ENCODE data around the gene MLF2.

The MLF2 gene

GRCh38 chr12:6766651-6767349 is 13.9 kb upstream of the MLF2 start:
- H3K9ac ChIP-seq (ENCODE audit: low read length), result peak overlapping the region; percentile 28; the same call in 1 of the 2 replicates
- TF ChIP-seq, protein P1, sequence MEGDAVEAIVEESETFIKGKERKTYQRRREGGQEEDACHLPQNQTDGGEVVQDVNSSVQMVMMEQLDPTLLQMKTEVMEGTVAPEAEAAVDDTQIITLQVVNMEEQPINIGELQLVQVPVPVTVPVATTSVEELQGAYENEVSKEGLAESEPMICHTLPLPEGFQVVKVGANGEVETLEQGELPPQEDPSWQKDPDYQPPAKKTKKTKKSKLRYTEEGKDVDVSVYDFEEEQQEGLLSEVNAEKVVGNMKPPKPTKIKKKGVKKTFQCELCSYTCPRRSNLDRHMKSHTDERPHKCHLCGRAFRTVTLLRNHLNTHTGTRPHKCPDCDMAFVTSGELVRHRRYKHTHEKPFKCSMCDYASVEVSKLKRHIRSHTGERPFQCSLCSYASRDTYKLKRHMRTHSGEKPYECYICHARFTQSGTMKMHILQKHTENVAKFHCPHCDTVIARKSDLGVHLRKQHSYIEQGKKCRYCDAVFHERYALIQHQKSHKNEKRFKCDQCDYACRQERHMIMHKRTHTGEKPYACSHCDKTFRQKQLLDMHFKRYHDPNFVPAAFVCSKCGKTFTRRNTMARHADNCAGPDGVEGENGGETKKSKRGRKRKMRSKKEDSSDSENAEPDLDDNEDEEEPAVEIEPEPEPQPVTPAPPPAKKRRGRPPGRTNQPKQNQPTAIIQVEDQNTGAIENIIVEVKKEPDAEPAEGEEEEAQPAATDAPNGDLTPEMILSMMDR (IDR thresholded peaks at IDR 0.05; ENCODE audit: low read length), result peak; percentile 58
- no peak for TF ChIP-seq EZH2 (optimal IDR thresholded peaks at IDR 0.05; ENCODE audit: low read depth, low read length)
- no peaks in the 10 kb centered on the region for H4K20me1 ChIP-seq (ENCODE audit: insufficient read depth, low read length)
- DNase-seq, result peak; percentile 69
- no peaks in the 10 kb centered on the region for H3K36me3 ChIP-seq (replicated peaks; ENCODE audit: insufficient read depth, low read length)
- H3K27ac ChIP-seq (ENCODE audit: low read length), result no peak overlapping the region
- peak overlapping the region; percentile 87 for H3K4me2 ChIP-seq (ENCODE audit: low read depth, low read length)
- no peaks in the 10 kb centered on the region for H3K79me2 ChIP-seq (ENCODE audit: low read length)
- no peaks in the 10 kb centered on the region for H3K9me3 ChIP-seq (replicated peaks; ENCODE audit: insufficient read depth, low read length)
- peaks cover 13% of the 10 kb centered on the region for H3K27me3 ChIP-seq (replicated peaks; ENCODE audit: insufficient read depth, low read length)
- H3K4me3 ChIP-seq (ENCODE audit: low read length), result peak overlapping the region; percentile 61
- H3K9me2 ChIP-seq (replicated peaks; ENCODE audit: insufficient read depth, low read length), result no peaks in the 10 kb centered on the region
- H3F3A ChIP-seq (ENCODE audit: insufficient read depth, low read length), result peaks cover 13% of the 10 kb centered on the region; the same call in 1 of the 2 replicates
- H3K4me1 ChIP-seq (ENCODE audit: low read length), result peaks cover 16% of the 10 kb centered on the region
- H2AFZ ChIP-seq (ENCODE audit: low read length), result peak overlapping the region; percentile 76

GRCh38 chr12:6765634-6766581 is 13.0 kb upstream of the MLF2 start, which contains the start of gene PTMS:
Gene PTMS, plus strand, starts transcription at chr12:6766363. Its CDS starts 343 bp downstream, at chr12:6766706.
- H3K9ac ChIP-seq (ENCODE audit: low read length), result peak within 1 kb of the TSS; percentile 28; the same call in 1 of the 2 replicates
- no peak for DNase-seq
- H3F3A ChIP-seq (ENCODE audit: insufficient read depth, low read length), result peaks cover 10% of the 10 kb centered on the region; the same call in 1 of the 2 replicates
- no peak within 1 kb of the TSS for H3K27ac ChIP-seq (ENCODE audit: low read length)
- H4K20me1 ChIP-seq (ENCODE audit: insufficient read depth, low read length), result no peaks in the 10 kb centered on the region
- H2AFZ ChIP-seq (ENCODE audit: low read length), result peak within 1 kb of the TSS; percentile 80
- H3K9me3 ChIP-seq (replicated peaks; ENCODE audit: insufficient read depth, low read length), result no peaks in the 10 kb centered on the region
- peak within 1 kb of the TSS; percentile 87 for H3K4me2 ChIP-seq (ENCODE audit: low read depth, low read length)
- H3K79me2 ChIP-seq (ENCODE audit: low read length), result no peaks in the 10 kb centered on the region
- H3K27me3 ChIP-seq (replicated peaks; ENCODE audit: insufficient read depth, low read length), result peaks cover 13% of the 10 kb centered on the region
- peaks cover 16% of the 10 kb centered on the region for H3K4me1 ChIP-seq (ENCODE audit: low read length)
- H3K4me3 ChIP-seq (ENCODE audit: low read length), result peak within 1 kb of the TSS; percentile 67
- TF ChIP-seq, protein P1 (IDR thresholded peaks at IDR 0.05; ENCODE audit: low read length), result no peak
- TF ChIP-seq EZH2phosphoT487 (IDR thresholded peaks at IDR 0.05; ENCODE audit: low read length), result no peak
- TF ChIP-seq EZH2 (optimal IDR thresholded peaks at IDR 0.05; ENCODE audit: low read depth, low read length), result no peak
- H3K9me2 ChIP-seq (replicated peaks; ENCODE audit: insufficient read depth, low read length), result no peaks in the 10 kb centered on the region
- no peaks in the 10 kb centered on the region for H3K36me3 ChIP-seq (replicated peaks; ENCODE audit: insufficient read depth, low read length)

DNA sequence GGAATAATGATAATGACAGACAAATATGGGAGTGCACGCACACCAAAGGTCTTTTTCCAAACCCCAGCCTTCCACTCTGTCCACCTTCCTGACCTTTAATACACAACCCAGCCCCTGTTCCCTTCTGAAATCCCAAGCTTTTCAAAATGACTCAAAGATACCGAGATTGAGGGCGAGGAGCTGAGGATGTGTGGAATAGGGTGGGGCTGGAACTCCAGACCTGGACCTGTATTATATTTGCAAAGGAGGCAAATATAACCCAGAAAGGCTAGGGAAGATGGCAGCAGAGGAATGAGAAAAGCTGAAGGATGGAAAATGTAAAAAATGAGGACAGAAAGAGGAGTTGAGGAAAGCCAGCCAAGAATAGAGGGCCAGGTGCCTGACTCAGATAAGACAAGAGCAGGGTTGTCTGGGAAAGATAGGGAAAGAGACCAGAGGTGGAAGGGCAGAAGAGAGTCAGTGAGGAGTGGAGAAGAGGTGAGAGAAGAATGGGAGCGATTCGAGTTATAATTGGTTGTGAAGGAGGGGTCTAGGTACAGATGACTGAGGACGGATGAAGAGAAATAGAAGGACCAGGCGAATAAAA is 12.2 kb upstream of the MLF2 start:
- peaks cover 16% of the 10 kb centered on the region for H3K4me1 ChIP-seq (ENCODE audit: low read length)
- peaks cover 10% of the 10 kb centered on the region; the same call in 1 of the 2 replicates for H3F3A ChIP-seq (ENCODE audit: insufficient read depth, low read length)
- no peaks in the 10 kb centered on the region for H4K20me1 ChIP-seq (ENCODE audit: insufficient read depth, low read length)
- no peak overlapping the region for H2AFZ ChIP-seq (ENCODE audit: low read length)
- TF ChIP-seq EZH2 (optimal IDR thresholded peaks at IDR 0.05; ENCODE audit: low read depth, low read length) (no peak), EZH2phosphoT487 (IDR thresholded peaks at IDR 0.05; ENCODE audit: low read length) (no peak)
- TF ChIP-seq, protein P1 (IDR thresholded peaks at IDR 0.05; ENCODE audit: low read length), result no peak
- no peak overlapping the region for H3K4me3 ChIP-seq (ENCODE audit: low read length)
- H3K27ac ChIP-seq (ENCODE audit: low read length), result no peak overlapping the region
- H3K27me3 ChIP-seq (replicated peaks; ENCODE audit: insufficient read depth, low read length), result peaks cover 13% of the 10 kb centered on the region
- H3K9me3 ChIP-seq (replicated peaks; ENCODE audit: insufficient read depth, low read length), result no peaks in the 10 kb centered on the region
- H3K9me2 ChIP-seq (replicated peaks; ENCODE audit: insufficient read depth, low read length), result no peaks in the 10 kb centered on the region
- DNase-seq, result no peak
- no peaks in the 10 kb centered on the region for H3K79me2 ChIP-seq (ENCODE audit: low read length)
- H3K9ac ChIP-seq (ENCODE audit: low read length), result no peak overlapping the region
- H3K4me2 ChIP-seq (ENCODE audit: low read depth, low read length), result peak overlapping the region; percentile 70; the same call in 1 of the 2 replicates
- H3K36me3 ChIP-seq (replicated peaks; ENCODE audit: insufficient read depth, low read length), result no peaks in the 10 kb centered on the region
